Measurements from ENCODE around the gene FLT3.

DNA sequence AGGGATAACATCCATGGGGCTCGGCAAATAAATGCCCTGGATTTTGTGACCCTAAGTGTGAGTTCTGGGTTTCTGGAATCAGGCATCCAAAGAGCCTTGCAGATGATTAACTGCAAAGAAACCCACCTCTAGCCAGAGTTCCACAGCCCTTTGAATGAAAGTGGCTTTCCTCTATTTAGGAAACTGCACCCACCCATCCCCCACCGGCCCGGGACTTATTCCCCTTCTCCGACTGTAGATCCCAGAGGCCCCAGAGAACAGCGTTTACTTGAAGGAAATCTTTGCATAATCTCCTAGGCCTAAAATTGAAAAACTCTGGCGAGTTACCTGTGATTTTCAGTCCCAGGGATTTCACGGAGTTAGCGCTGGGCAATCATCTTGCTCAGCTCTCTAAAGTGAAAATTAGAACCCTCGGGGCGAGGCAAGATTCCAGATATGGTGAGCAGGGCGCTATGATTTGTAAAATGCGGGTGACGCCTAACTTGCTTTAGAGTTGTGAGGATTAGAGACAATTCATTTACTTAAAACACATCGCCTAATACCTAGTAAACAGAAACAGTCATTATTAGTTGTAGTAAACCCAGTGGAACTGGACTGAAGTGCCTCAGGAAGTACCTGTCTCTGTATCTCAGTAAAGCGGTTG is 121.3 kb downstream of the FLT3 start:
- no peak for TF ChIP-seq POLR2A (IDR thresholded peaks at IDR 0.05)
- TF ChIP-seq, protein P1, sequence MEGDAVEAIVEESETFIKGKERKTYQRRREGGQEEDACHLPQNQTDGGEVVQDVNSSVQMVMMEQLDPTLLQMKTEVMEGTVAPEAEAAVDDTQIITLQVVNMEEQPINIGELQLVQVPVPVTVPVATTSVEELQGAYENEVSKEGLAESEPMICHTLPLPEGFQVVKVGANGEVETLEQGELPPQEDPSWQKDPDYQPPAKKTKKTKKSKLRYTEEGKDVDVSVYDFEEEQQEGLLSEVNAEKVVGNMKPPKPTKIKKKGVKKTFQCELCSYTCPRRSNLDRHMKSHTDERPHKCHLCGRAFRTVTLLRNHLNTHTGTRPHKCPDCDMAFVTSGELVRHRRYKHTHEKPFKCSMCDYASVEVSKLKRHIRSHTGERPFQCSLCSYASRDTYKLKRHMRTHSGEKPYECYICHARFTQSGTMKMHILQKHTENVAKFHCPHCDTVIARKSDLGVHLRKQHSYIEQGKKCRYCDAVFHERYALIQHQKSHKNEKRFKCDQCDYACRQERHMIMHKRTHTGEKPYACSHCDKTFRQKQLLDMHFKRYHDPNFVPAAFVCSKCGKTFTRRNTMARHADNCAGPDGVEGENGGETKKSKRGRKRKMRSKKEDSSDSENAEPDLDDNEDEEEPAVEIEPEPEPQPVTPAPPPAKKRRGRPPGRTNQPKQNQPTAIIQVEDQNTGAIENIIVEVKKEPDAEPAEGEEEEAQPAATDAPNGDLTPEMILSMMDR (IDR thresholded peaks at IDR 0.05 in 8 of 11, conservative IDR thresholded peaks at IDR 0.05 in 3 of 11): no peak
